Stomach (tissue), 4 donors: ENCODE data around the gene MEX3A.

Source experiments
- CTCF ChIP-seq, 7 experiments: fragments of 450-650 bp in 4 of 7; fragments of 200-600 bp in 3 of 7; sonication (generic) in 3 of 7; IDR thresholded peaks; one replicate each; pipeline ENCODE4 v1.5.1; 2016 to 2019; ENCODE audit warnings: antibody characterized with exemption in 7 of 7, control low read depth in 2 of 7, mild to moderate bottlenecking in 1 of 7
- EP300 ChIP-seq: sonication (generic); formaldehyde crosslinking; IDR thresholded peaks from one replicate; pipeline ENCODE4 v1.6.1; 2017; ENCODE audit warnings: antibody characterized with exemption
- POLR2A ChIP-seq, 4 donors: fragments of 450-650 bp; IDR thresholded peaks; one replicate each; pipeline ENCODE4 v1.6.1; 2016; ENCODE audit warnings: antibody characterized with exemption in 4 of 4, control low read depth in 2 of 4, mild to moderate bottlenecking in 1 of 4, moderate library complexity in 1 of 4

DNA sequence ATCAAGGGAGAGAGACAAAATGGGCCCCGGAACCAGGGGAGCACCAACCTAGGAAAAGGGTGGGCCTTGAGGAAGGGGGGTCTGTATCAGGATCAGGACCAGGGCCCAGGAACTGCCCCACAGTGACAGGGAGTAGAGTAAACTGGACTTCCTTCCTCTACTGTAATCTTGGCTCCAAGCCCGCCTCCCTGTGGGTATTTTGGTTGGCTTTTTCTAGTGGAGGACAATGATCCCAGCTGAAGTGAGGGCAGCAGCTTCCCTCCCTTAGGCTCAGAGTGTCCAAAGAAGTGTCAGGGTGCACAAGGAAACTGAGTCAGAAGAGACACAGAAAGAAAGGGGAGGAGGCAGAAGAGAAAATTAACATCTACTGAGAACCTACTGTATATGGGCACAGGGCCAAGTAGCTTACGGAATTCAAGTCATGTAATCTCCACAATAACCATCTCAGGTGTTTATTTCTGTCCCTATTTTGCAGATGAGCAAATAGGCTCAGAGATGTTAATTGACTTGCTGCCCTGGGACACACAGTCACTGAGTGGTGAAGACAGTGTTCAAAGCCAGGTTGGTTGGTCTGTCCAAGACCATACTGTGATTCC, 33.5 kb downstream of the MEX3A start:
- TF ChIP-seq CTCF (IDR thresholded peaks at IDR 0.05) (no peak), POLR2A (IDR thresholded peaks at IDR 0.05) (no peak), EP300 (no peak)
